HT-29 (cell line): ENCODE measurements around the gene FAM135A. TPM values are rescaled to one million over a fixed set of nuclear protein-coding genes. Genes with fewer than 3 reads are reported as not detected.

ENCODE experiments used
- DNase-seq: peaks from one replicate; pipeline ENCODE4 v3.0.0-alpha.2; 2015; ENCODE audit warnings: low spot score
- total RNA-seq: library from RNA; depleted of rRNA; stranded (reverse); fragments of >200 nt; shearing (Covaris generic); gene quantifications from 2 replicates; pipeline ENCODE4 v1.2.3, GENCODE V29; 2014; rRNA removed

Gene FAM135A
- 22.7 and 24.4 TPM in 2 replicates for total RNA-seq

GRCh38 chr6:70413114-70413991, at the start of gene FAM135A:
TSS of gene FAM135A (plus strand) at chr6:70413508. CDS start at chr6:70428343, 14,835 bp downstream.
- peak; percentile 99 for DNase-seq

- no peak for DNase-seq
These were observed 49.4 kb upstream of the FAM135A start for GRCh38 chr6:70363741-70364493.

GRCh38 chr6:70369332-70369950, 43.9 kb upstream of the FAM135A start:
- peak; percentile 81 for DNase-seq

- DNase-seq = no peak
These were observed 42.8 kb upstream of the FAM135A start for GRCh38 chr6:70370496-70370895.

GRCh38 chr6:70371454-70372105, 41.7 kb upstream of the FAM135A start:
- DNase-seq = peak; percentile 81

GRCh38 chr6:70375166-70375565, 38.1 kb upstream of the FAM135A start:
- no peak for DNase-seq

- no peak for DNase-seq
These were observed 37.4 kb upstream of the FAM135A start for GRCh38 chr6:70375882-70376281.

- DNase-seq = no peak
These were observed 36.7 kb upstream of the FAM135A start for GRCh38 chr6:70376628-70377027.

GRCh38 chr6:70377372-70377771, 35.9 kb upstream of the FAM135A start:
- DNase-seq = no peak

GRCh38 chr6:70379473-70380013, 33.8 kb upstream of the FAM135A start:
- DNase-seq = peak; percentile 33

- no peak for DNase-seq
These were observed 33.1 kb upstream of the FAM135A start for GRCh38 chr6:70380252-70380651.

- DNase-seq = no peak
These were observed 32.4 kb upstream of the FAM135A start for GRCh38 chr6:70380771-70381416.

GRCh38 chr6:70381417-70381782, 31.9 kb upstream of the FAM135A start:
- DNase-seq = no peak

- no peak for DNase-seq
These were observed 27.4 kb upstream of the FAM135A start for GRCh38 chr6:70385901-70386300.

GRCh38 chr6:70388814-70389213, 24.5 kb upstream of the FAM135A start:
- DNase-seq = no peak

- DNase-seq = no peak
These were observed 24.0 kb upstream of the FAM135A start for GRCh38 chr6:70389261-70389660.

- DNase-seq = no peak
These were observed 23.2 kb upstream of the FAM135A start for GRCh38 chr6:70390067-70390466.

GRCh38 chr6:70391492-70391891, 21.8 kb upstream of the FAM135A start:
- DNase-seq = no peak

- no peak for DNase-seq
These were observed 18.6 kb upstream of the FAM135A start for GRCh38 chr6:70394518-70395300.

- DNase-seq = no peak
These were observed 18.0 kb upstream of the FAM135A start for GRCh38 chr6:70395301-70395672.
